Kidney (tissue), 14 donors: Measurements from ENCODE around the gene TMPRSS3. TPM values are rescaled to one million over a fixed set of nuclear protein-coding genes. Genes with fewer than 3 reads are reported as not detected.

Source experiments
- DNase-seq, 5 donors: peaks; one replicate each; pipeline ENCODE4 v3.0.0-alpha.2; 2013 to 2020
- FAIRE-seq: peaks from 2 replicates; lab custom pipeline; 2012; peaks lifted over from hg19 to GRCh38; lab: Jason Lieb, UNC
- H3K27ac ChIP-seq, 2 donors: one replicate each; pipeline ENCODE4 v1.7.0; 2013; ENCODE audit warnings: low read depth in 2 of 2, low read length in 2 of 2, inconsistent platforms in 1 of 2
- H3K27me3 ChIP-seq: one replicate; pipeline ENCODE4 v1.7.1; 2013; ENCODE audit warnings: low read length, inconsistent platforms; ENCODE audit not compliant: control insufficient read depth, insufficient read depth
- H3K36me3 ChIP-seq, 3 donors: one replicate each; pipeline versions ENCODE4 v1.7.0 to v1.7.1; 2013; ENCODE audit warnings: low read length in 3 of 3, control low read depth in 1 of 3, inconsistent platforms in 1 of 3; ENCODE audit not compliant: insufficient read depth in 3 of 3, control insufficient read depth in 2 of 3
- H3K4me1 ChIP-seq, 3 donors: one replicate each; pipeline versions ENCODE4 v1.7.0 to v1.7.1; 2013; ENCODE audit warnings: low read length in 3 of 3, inconsistent platforms in 1 of 3, low read depth in 1 of 3; ENCODE audit not compliant: control insufficient read depth in 2 of 3, insufficient read depth in 2 of 3
- H3K4me3 ChIP-seq, 3 donors: one replicate each; pipeline versions ENCODE4 v1.7.0 to v1.8.1; 2013; ENCODE audit warnings: low read length in 3 of 3, control low read depth in 1 of 3, inconsistent platforms in 1 of 3
- H3K9ac ChIP-seq, 3 donors: one replicate each; pipeline versions ENCODE4 v1.7.0 to v1.7.1; 2013; ENCODE audit warnings: low read length in 3 of 3, control low read depth in 1 of 3, inconsistent platforms in 1 of 3
- H3K9me3 ChIP-seq, 3 donors: one replicate each; pipeline versions ENCODE4 v1.7.0 to v1.7.1; 2013; ENCODE audit warnings: low read length in 3 of 3, control low read depth in 1 of 3, inconsistent platforms in 1 of 3; ENCODE audit not compliant: control insufficient read depth in 2 of 3, insufficient read depth in 1 of 3
- intact Hi-C: fragments of 100-400 bp; cut with DNase I; formaldehyde crosslinking; loops from one replicate; pipeline ENCODE4 v1.11.1; 2022
- polyA plus RNA-seq: library from polyadenylated mRNA; stranded (reverse); fragments of 350-450 nt; fragmentation: Illumina TruSeq; extraction: RNeasy Lipid Tissue Mini Kit (QIAGEN cat#74804); gene quantifications from one replicate; pipeline ENCODE4 v1.2.3, GENCODE V29; 2014; ENCODE audit warnings: low read depth, low replicate concordance; ENCODE audit not compliant: insufficient read depth
- total RNA-seq: library from RNA; stranded (reverse); fragmentation: NEBNext Ultra II Directional; extraction: Animal tissue kit (Norgen Biotek cat#: 25700); gene quantifications from one replicate; pipeline ENCODE4 v1.2.1, GENCODE V29; 2021
- TF ChIP-seq, protein P1 (sequence below): IDR thresholded peaks from 3 replicates; pipeline ENCODE4 v1.5.1; 2012; ENCODE audit warnings: mild to moderate bottlenecking, moderate library complexity, borderline replicate concordance; ENCODE audit not compliant: insufficient read depth; ENCODE audit errors: extremely low read depth
- donor health status: control.
- donor health status: control.
- donor health status: control.
- donor health status: control.
- donor health status: control.
- donor health status: DM: yes; HTN: yes; CAD: no.
- donor health status: Normal renal cell carcinoma (clear cell type).

Gene TMPRSS3
- total and polyA plus RNA-seq, 2 donors from 2014 or later, result 3.0 to 15.4 TPM

DNA sequence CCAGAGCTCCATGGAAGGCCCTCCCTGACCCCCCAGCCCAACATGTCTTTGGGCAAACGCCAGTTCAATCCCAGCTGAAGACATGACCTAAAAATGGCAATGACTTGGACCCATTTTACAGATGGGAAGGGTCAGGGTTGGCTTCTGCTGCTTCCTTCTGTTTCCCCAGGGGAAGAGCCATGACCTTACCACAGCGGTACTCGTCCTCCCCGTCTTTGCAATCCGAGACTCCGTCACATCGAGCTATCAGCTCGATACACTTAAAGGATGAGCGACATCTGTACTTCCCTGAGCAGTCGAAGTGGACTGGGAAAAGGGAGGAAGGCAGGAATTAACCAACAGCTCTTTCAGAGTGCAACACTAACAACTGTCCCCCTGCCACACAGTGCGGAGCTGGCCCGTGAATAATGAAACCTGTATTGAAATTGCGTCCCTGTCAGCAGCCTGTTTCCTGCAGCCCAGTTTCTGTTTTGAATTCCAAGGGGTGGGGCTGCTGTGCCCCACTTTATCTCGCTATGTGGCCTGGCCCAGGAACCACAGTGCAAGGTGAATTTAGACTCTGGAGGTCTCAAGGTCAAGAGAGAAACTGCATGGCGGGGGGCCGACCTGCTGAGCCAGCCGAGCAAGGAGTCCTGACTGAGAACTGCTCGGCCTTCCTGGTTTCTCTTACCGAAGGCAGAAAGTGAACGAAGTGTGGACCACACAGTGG is 7.0 kb downstream of the TMPRSS3 start:
- H3K9ac ChIP-seq, result peak overlapping the region in 2 of 3 donors; percentile 13 to 29
- H3K4me3 ChIP-seq, result peak overlapping the region in 1 of 3 donors; percentile 35
- no peaks in the 10 kb centered on the region for H3K36me3 ChIP-seq
- DNase-seq (peak in 4 of 5 donors; percentile 58 to 73 (median 64)), FAIRE-seq (no peak)
- H3K4me1 ChIP-seq, result no peaks in the 10 kb centered on the region
- TF ChIP-seq, protein P1, sequence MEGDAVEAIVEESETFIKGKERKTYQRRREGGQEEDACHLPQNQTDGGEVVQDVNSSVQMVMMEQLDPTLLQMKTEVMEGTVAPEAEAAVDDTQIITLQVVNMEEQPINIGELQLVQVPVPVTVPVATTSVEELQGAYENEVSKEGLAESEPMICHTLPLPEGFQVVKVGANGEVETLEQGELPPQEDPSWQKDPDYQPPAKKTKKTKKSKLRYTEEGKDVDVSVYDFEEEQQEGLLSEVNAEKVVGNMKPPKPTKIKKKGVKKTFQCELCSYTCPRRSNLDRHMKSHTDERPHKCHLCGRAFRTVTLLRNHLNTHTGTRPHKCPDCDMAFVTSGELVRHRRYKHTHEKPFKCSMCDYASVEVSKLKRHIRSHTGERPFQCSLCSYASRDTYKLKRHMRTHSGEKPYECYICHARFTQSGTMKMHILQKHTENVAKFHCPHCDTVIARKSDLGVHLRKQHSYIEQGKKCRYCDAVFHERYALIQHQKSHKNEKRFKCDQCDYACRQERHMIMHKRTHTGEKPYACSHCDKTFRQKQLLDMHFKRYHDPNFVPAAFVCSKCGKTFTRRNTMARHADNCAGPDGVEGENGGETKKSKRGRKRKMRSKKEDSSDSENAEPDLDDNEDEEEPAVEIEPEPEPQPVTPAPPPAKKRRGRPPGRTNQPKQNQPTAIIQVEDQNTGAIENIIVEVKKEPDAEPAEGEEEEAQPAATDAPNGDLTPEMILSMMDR, result no peak
- intact Hi-C loops, result no loop called here
- peak overlapping the region; percentile 33 to 41 for H3K27ac ChIP-seq
- H3K9me3 ChIP-seq, result no peaks in the 10 kb centered on the region
- H3K27me3 ChIP-seq, result no peaks in the 10 kb centered on the region

DNA sequence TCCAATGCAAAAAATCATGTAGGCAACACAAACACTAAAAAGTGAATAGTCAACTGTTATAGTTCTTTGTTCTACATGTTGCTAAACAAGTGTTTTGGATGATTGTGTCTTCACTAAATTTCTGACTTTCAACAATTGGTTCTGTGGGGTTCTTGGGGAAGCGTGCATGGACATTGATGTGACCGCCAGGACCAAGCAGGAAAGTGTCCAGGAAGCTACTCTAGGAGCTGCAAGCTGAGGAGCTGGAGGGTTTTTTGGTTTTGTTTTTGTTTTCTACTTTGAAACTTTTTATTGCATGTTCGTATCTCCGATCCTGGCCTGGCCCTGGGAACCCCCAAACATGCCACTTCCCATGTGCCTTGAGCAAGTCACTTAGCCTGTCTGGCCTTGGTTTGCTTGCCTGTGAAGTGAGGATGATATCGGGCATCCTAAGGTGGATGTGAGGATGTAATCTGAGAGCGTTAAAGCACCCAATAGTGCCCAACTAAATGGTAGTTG is 8.0 kb downstream of the TMPRSS3 start:
- no peak overlapping the region for H3K9ac ChIP-seq
- no peaks in the 10 kb centered on the region for H3K9me3 ChIP-seq
- TF ChIP-seq, protein P1, result no peak
- FAIRE-seq (no peak), DNase-seq (no peak)
- intact Hi-C loops, result no loop called here
- no peaks in the 10 kb centered on the region for H3K4me1 ChIP-seq
- no peak overlapping the region for H3K4me3 ChIP-seq
- no peaks in the 10 kb centered on the region for H3K36me3 ChIP-seq
- no peak overlapping the region for H3K27ac ChIP-seq
- H3K27me3 ChIP-seq, result no peaks in the 10 kb centered on the region

DNA sequence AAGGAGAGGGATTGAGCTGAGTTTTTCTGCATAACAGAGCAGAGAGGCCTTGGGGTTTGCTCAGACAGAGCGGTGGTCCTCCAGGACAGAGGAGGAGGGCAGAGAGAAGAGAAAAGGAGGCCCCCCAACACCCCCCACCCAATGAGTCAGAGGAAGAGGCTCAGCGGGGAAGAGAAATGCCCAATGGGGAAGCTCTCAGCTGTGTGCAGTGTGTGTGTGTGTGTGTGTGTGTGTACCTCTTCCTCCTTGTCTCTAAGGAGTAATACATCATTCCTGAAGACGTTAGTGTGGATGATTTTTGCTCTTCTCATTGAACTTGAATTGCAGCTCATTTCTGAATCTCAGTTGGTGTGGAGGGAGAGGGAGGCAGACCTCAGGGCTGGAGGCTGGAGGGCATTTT is 8.7 kb downstream of the TMPRSS3 start:
- H3K4me3 ChIP-seq, result no peak overlapping the region
- H3K36me3 ChIP-seq, result no peaks in the 10 kb centered on the region
- no peak overlapping the region for H3K27ac ChIP-seq
- intact Hi-C loops, result no loop called here
- no peaks in the 10 kb centered on the region for H3K4me1 ChIP-seq
- peaks cover 0 to 2% (median 0%) of the 10 kb centered on the region in 3 donors for H3K9me3 ChIP-seq
- no peak for DNase-seq
- H3K27me3 ChIP-seq, result no peaks in the 10 kb centered on the region
- FAIRE-seq, result no peak
- TF ChIP-seq, protein P1, result no peak
- H3K9ac ChIP-seq, result no peak overlapping the region
